Measurements from ENCODE around the gene HADHA.

The HADHA gene

GRCh38 chr2:26148501-26148900, 95.9 kb downstream of the HADHA start:
- DNase-seq (ENCODE audit: low read depth, low spot score) = peak; percentile 21
- in situ Hi-C loops (cut with HindIII; ENCODE audit: low sequenced_read_pairs) = no loop called here
- TF ChIP-seq CTCF (IDR thresholded peaks at IDR 0.05; ENCODE audit: low read depth, low read length) = no peak
- H3K4me3 ChIP-seq (ENCODE audit: low read depth, low read length) = no peak overlapping the region

GRCh38 chr2:26144953-26145680, 99.3 kb downstream of the HADHA start:
- peak; percentile 64 for DNase-seq (ENCODE audit: low read depth, low spot score)
- TF ChIP-seq CTCF (IDR thresholded peaks at IDR 0.05; ENCODE audit: low read depth, low read length) = peak; percentile 77
- in situ Hi-C loops (cut with HindIII; ENCODE audit: low sequenced_read_pairs) = no loop called here
- H3K4me3 ChIP-seq (ENCODE audit: low read depth, low read length) = no peak overlapping the region

GRCh38 chr2:26144031-26144430, 100.4 kb downstream of the HADHA start:
- in situ Hi-C loops (cut with HindIII; ENCODE audit: low sequenced_read_pairs) = no loop called here
- no peak overlapping the region for H3K4me3 ChIP-seq (ENCODE audit: low read depth, low read length)
- DNase-seq (ENCODE audit: low read depth, low spot score) = no peak
- no peak for TF ChIP-seq CTCF (IDR thresholded peaks at IDR 0.05; ENCODE audit: low read depth, low read length)

GRCh38 chr2:26141145-26141769, 103.2 kb downstream of the HADHA start:
- no peak for TF ChIP-seq CTCF (IDR thresholded peaks at IDR 0.05; ENCODE audit: low read depth, low read length)
- in situ Hi-C loops (cut with HindIII; ENCODE audit: low sequenced_read_pairs) = no loop called here
- no peak overlapping the region for H3K4me3 ChIP-seq (ENCODE audit: low read depth, low read length)
- no peak for DNase-seq (ENCODE audit: low read depth, low spot score)
